Right lobe of liver (tissue), 4 donors: ENCODE data around the gene EXOC4.

ENCODE experiments used
- CTCF ChIP-seq, 4 donors: fragments of 200-600 bp in 3 of 4; fragments of 450-650 bp in 1 of 4; IDR thresholded peaks; one replicate each; pipeline versions ENCODE4 v1.5.1 to v1.8.0; 2016 to 2022; ENCODE audit warnings: antibody characterized with exemption in 4 of 4, mild to moderate bottlenecking in 2 of 4
- POLR2A ChIP-seq: fragments of 450-650 bp; IDR thresholded peaks from one replicate; pipeline ENCODE4 v1.6.1; 2017; ENCODE audit warnings: antibody characterized with exemption, mild to moderate bottlenecking
- donor health status: DM: no; HTN: no; CAD: no.
- donor health status: DM: no; HTN: no; CAD: no.
- donor health status: DM: no; HTN: yes; CAD: no.

GRCh38 chr7:134067164-134067563 is 814.3 kb downstream of the EXOC4 start:
- no peak for TF ChIP-seq CTCF (IDR thresholded peaks at IDR 0.05)
- TF ChIP-seq POLR2A = no peak
